GM23338 (cell line): Measurements from ENCODE around the gene DUS3L. TPM values are rescaled to one million over a fixed set of nuclear protein-coding genes. Genes with fewer than 3 reads are reported as not detected.
A peak's percentile ranks its signal among the peaks of the same experiment; 100 is the strongest.

Source experiments
- ATAC-seq: fragments of 200-7000 bp; cut with Tn5 transposase; 3 replicates; pipeline ENCODE4 v1.9.1; 2020
- DNase-seq: peaks from one replicate; pipeline ENCODE4 v3.0.0-alpha.2; 2015; ENCODE audit warnings: low spot score
- H2AFZ ChIP-seq: fragments of 200-600 bp; sonication (generic); 2 replicates; pipeline ENCODE4 v1.8.0; 2016; ENCODE audit warnings: antibody characterized with exemption, mild to moderate bottlenecking, moderate library complexity
- H3F3A ChIP-seq: fragments of 200-600 bp; sonication (generic); replicated peaks from 2 replicates; pipeline ENCODE4 v1.8.0; 2017; ENCODE audit warnings: antibody characterized with exemption, mixed run types, low read depth
- H3K27ac ChIP-seq: fragments of 200-600 bp; sonication (generic); 2 replicates; pipeline ENCODE4 v1.6.1; 2016; ENCODE audit warnings: low read depth
- H3K27me3 ChIP-seq: fragments of 200-600 bp; sonication (generic); 2 replicates; pipeline ENCODE4 v1.8.0; 2016; ENCODE audit warnings: mild to moderate bottlenecking, mixed run types, moderate library complexity; ENCODE audit not compliant: insufficient read depth
- H3K36me3 ChIP-seq: fragments of 200-600 bp; sonication (generic); 2 replicates; pipeline ENCODE4 v1.8.0; 2016; ENCODE audit warnings: mild to moderate bottlenecking; ENCODE audit not compliant: insufficient read depth
- H3K4me1 ChIP-seq: fragments of 200-600 bp; sonication (generic); 2 replicates; pipeline ENCODE4 v1.8.0; 2016; ENCODE audit warnings: mild to moderate bottlenecking, moderate library complexity; ENCODE audit not compliant: insufficient read depth
- H3K4me2 ChIP-seq: fragments of 200-600 bp; sonication (generic); 2 replicates; pipeline ENCODE4 v1.7.1; 2017; ENCODE audit warnings: mixed run types
- H3K4me3 ChIP-seq: fragments of 200-600 bp; sonication (generic); 2 replicates; pipeline ENCODE4 v1.6.1; 2016; ENCODE audit warnings: mixed run types
- H3K79me2 ChIP-seq: fragments of 200-600 bp; sonication (generic); replicated peaks from 2 replicates; pipeline ENCODE4 v1.8.0; 2017; ENCODE audit warnings: mild to moderate bottlenecking; ENCODE audit not compliant: insufficient read depth
- H3K9me2 ChIP-seq: fragments of 200-600 bp; sonication (generic); 2 replicates; pipeline ENCODE4 v1.8.0; 2017; ENCODE audit not compliant: insufficient read depth
- H4K20me1 ChIP-seq: fragments of 200-600 bp; sonication (generic); replicated peaks from 2 replicates; pipeline ENCODE4 v1.8.0; 2017; ENCODE audit warnings: mild to moderate bottlenecking; ENCODE audit not compliant: insufficient read depth
- H3K27ac Mint-ChIP-seq: 2 replicates; pipeline ENCODE4 v1.8.0; 2020; ENCODE audit warnings: inconsistent platforms, mild to moderate bottlenecking, moderate library complexity, mixed read lengths
- H3K27me3 Mint-ChIP-seq: 3 replicates; pipeline ENCODE4 v1.8.0; 2022; ENCODE audit warnings: low read depth, mild to moderate bottlenecking, moderate library complexity, mixed read lengths, inconsistent platforms; ENCODE audit not compliant: insufficient read depth, poor library complexity
- H3K36me3 Mint-ChIP-seq: 3 replicates; pipeline ENCODE4 v1.8.0; 2021; ENCODE audit warnings: low read depth, mild to moderate bottlenecking, inconsistent platforms, moderate library complexity, mixed read lengths
- H3K4me1 Mint-ChIP-seq: 3 replicates; pipeline ENCODE4 v1.8.0; 2020; ENCODE audit warnings: mild to moderate bottlenecking, inconsistent platforms, mixed read lengths
- H3K4me3 Mint-ChIP-seq: 3 replicates; pipeline ENCODE4 v1.8.0; 2021; ENCODE audit warnings: moderate library complexity, mild to moderate bottlenecking, inconsistent platforms, mixed read lengths
- H3K9me3 Mint-ChIP-seq: 3 replicates; pipeline ENCODE4 v1.8.0; 2020; ENCODE audit warnings: moderate library complexity, mild to moderate bottlenecking, inconsistent platforms, mixed read lengths
- EZH2phosphoT487 ChIP-seq: fragments of 200-600 bp; sonication (generic); IDR thresholded peaks from one replicate; pipeline ENCODE4 v1.8.1; 2018; ENCODE audit warnings: antibody characterized with exemption; ENCODE audit not compliant: unreplicated experiment
- JUNB ChIP-seq: IDR thresholded peaks from one replicate; pipeline ENCODE4 v1.6.1; 2016; ENCODE audit warnings: antibody characterized with exemption; ENCODE audit not compliant: unreplicated experiment
- POLR2AphosphoS5 ChIP-seq: IDR thresholded peaks from 2 replicates; pipeline ENCODE4 v1.6.1; 2016; ENCODE audit warnings: antibody characterized with exemption, low read depth
- ZNF331 ChIP-seq: fragments of 250-450 bp; sonication (Bioruptor Pico); IDR thresholded peaks from 2 replicates; pipeline ENCODE4 v1.5.0; 2020; ENCODE audit warnings: low read depth, mild to moderate bottlenecking, moderate library complexity
- polyA plus RNA-seq: library from polyadenylated mRNA; unstranded; fragments of >200 nt; fragmentation: Nextera tagmentation; extraction: Ambion mirVana; gene quantifications from 2 replicates; pipeline ENCODE4 v1.2.1, GENCODE V29; 2016
- total RNA-seq: library from RNA; depleted of rRNA; stranded (reverse); fragments of >200 nt; shearing (Covaris generic); gene quantifications from 2 replicates; pipeline ENCODE4 v1.2.3, GENCODE V29; 2014
- TF ChIP-seq, protein P1 (sequence below), 2 experiments: fragments of 200-600 bp in 1 of 2; sonication (generic) in 1 of 2; conservative IDR thresholded peaks; 2 replicates each; pipeline versions ENCODE4 v1.5.1 to v1.6.1; 2016 to 2017; ENCODE audit warnings: antibody characterized with exemption in 2 of 2, low read depth in 2 of 2, mild to moderate bottlenecking in 2 of 2, moderate library complexity in 1 of 2
- TF ChIP-seq, protein P2 (sequence below): fragments of 250-450 bp; sonication (Bioruptor Pico); IDR thresholded peaks from 2 replicates; pipeline ENCODE4 v1.5.0; 2020; ENCODE audit warnings: mild to moderate bottlenecking, moderate library complexity

The DUS3L gene
- total and polyA plus RNA-seq, 2 experiments from 2014 or later = 26.2 to 53.0 TPM

DNA sequence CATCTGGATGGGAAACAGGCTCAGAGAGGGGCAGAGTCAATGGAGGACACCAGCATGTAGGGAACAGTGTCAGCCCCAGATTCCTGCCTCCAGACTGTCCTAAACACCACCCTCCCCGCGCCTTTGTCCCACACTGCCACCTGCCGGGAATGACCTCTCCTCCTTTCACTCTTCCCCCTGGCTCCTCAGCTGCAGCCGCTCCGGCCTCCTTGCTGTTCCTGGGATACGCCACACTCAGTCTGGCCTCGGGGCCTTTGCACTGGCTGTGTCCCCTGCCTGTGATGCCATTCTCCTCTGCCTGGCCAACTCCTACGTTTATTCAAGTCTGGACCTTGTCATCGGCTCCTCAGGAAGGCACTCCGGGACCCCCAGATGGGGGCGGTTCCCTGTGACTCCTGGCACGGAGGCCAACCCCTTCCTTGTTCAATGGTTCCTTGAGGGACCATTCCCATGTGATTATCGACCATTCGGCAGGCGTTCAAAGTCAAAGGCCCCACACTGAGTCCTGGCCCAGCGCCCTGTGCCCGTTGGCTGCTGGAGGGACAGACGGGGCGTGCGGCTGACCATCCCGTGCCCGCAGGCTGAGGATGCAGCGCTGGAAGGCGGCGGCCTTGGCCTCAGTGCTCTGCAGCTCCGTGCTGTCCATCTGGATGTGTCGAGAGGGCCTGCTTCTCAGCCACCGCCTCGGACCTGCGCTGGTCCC lies 32.8 kb upstream of the DUS3L start:
- H3K4me1 Mint-ChIP-seq = peaks cover 7% of the 10 kb centered on the region
- DNase-seq = peak; percentile 62

More for the DNA sequence above, 32.8 kb upstream of the DUS3L start:
- no peak overlapping the region for H3K4me3 Mint-ChIP-seq
- H3K27me3 ChIP-seq = no peaks in the 10 kb centered on the region
- H3K79me2 ChIP-seq = no peaks in the 10 kb centered on the region
- no peaks in the 10 kb centered on the region for H3F3A ChIP-seq
- no peak overlapping the region for H3K27ac ChIP-seq
- peak; percentile 8; the same call in 2 of the 3 replicates for ATAC-seq
- no peak overlapping the region for H3K27ac Mint-ChIP-seq
- no peak overlapping the region for H2AFZ ChIP-seq
- no peaks in the 10 kb centered on the region for H3K36me3 Mint-ChIP-seq
- H3K4me3 ChIP-seq = no peak overlapping the region
- H3K27me3 Mint-ChIP-seq = peaks cover 22% of the 10 kb centered on the region
- no peaks in the 10 kb centered on the region; the same call in 1 of the 2 replicates for H4K20me1 ChIP-seq
- TF ChIP-seq POLR2AphosphoS5 (no peak), ZNF331 (CRISPR knock-in tag) (no peak), JUNB (no peak), EZH2phosphoT487 (no peak)
- TF ChIP-seq, protein P1, sequence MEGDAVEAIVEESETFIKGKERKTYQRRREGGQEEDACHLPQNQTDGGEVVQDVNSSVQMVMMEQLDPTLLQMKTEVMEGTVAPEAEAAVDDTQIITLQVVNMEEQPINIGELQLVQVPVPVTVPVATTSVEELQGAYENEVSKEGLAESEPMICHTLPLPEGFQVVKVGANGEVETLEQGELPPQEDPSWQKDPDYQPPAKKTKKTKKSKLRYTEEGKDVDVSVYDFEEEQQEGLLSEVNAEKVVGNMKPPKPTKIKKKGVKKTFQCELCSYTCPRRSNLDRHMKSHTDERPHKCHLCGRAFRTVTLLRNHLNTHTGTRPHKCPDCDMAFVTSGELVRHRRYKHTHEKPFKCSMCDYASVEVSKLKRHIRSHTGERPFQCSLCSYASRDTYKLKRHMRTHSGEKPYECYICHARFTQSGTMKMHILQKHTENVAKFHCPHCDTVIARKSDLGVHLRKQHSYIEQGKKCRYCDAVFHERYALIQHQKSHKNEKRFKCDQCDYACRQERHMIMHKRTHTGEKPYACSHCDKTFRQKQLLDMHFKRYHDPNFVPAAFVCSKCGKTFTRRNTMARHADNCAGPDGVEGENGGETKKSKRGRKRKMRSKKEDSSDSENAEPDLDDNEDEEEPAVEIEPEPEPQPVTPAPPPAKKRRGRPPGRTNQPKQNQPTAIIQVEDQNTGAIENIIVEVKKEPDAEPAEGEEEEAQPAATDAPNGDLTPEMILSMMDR (conservative IDR thresholded peaks at IDR 0.05; ENCODE audit: low read depth in 2 of 2) = peak; percentile 34 to 69; a peak in 2 of 4 replicates
- TF ChIP-seq, protein P2, sequence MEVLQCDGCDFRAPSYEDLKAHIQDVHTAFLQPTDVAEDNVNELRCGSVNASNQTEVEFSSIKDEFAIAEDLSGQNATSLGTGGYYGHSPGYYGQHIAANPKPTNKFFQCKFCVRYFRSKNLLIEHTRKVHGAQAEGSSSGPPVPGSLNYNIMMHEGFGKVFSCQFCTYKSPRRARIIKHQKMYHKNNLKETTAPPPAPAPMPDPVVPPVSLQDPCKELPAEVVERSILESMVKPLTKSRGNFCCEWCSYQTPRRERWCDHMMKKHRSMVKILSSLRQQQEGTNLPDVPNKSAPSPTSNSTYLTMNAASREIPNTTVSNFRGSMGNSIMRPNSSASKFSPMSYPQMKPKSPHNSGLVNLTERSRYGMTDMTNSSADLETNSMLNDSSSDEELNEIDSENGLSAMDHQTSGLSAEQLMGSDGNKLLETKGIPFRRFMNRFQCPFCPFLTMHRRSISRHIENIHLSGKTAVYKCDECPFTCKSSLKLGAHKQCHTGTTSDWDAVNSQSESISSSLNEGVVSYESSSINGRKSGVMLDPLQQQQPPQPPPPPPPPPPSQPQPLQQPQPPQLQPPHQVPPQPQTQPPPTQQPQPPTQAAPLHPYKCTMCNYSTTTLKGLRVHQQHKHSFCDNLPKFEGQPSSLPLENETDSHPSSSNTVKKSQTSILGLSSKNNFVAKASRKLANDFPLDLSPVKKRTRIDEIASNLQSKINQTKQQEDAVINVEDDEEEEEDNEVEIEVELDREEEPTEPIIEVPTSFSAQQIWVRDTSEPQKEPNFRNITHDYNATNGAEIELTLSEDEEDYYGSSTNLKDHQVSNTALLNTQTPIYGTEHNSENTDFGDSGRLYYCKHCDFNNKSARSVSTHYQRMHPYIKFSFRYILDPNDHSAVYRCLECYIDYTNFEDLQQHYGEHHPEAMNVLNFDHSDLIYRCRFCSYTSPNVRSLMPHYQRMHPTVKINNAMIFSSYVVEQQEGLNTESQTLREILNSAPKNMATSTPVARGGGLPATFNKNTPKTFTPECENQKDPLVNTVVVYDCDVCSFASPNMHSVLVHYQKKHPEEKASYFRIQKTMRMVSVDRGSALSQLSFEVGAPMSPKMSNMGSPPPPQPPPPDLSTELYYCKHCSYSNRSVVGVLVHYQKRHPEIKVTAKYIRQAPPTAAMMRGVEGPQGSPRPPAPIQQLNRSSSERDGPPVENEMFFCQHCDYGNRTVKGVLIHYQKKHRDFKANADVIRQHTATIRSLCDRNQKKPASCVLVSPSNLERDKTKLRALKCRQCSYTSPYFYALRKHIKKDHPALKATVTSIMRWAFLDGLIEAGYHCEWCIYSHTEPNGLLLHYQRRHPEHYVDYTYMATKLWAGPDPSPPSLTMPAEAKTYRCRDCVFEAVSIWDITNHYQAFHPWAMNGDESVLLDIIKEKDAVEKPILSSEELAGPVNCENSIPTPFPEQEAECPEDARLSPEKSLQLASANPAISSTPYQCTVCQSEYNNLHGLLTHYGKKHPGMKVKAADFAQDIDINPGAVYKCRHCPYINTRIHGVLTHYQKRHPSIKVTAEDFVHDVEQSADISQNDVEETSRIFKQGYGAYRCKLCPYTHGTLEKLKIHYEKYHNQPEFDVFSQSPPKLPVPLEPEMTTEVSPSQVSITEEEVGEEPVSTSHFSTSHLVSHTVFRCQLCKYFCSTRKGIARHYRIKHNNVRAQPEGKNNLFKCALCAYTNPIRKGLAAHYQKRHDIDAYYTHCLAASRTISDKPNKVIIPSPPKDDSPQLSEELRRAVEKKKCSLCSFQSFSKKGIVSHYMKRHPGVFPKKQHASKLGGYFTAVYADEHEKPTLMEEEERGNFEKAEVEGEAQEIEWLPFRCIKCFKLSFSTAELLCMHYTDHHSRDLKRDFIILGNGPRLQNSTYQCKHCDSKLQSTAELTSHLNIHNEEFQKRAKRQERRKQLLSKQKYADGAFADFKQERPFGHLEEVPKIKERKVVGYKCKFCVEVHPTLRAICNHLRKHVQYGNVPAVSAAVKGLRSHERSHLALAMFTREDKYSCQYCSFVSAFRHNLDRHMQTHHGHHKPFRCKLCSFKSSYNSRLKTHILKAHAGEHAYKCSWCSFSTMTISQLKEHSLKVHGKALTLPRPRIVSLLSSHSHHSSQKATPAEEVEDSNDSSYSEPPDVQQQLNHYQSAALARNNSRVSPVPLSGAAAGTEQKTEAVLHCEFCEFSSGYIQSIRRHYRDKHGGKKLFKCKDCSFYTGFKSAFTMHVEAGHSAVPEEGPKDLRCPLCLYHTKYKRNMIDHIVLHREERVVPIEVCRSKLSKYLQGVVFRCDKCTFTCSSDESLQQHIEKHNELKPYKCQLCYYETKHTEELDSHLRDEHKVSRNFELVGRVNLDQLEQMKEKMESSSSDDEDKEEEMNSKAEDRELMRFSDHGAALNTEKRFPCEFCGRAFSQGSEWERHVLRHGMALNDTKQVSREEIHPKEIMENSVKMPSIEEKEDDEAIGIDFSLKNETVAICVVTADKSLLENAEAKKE = no peak
- H3K4me1 ChIP-seq = peaks cover 4% of the 10 kb centered on the region; the same call in 1 of the 2 replicates
- no peak overlapping the region for H3K4me2 ChIP-seq
- H3K9me3 Mint-ChIP-seq = peaks cover 2% of the 10 kb centered on the region; the same call in 1 of the 3 replicates
- no peaks in the 10 kb centered on the region for H3K36me3 ChIP-seq
- H3K9me2 ChIP-seq = no peaks in the 10 kb centered on the region
